TTC549 (cell line): ENCODE data around the gene SIDT2.
A peak's percentile ranks its signal among the peaks of the same experiment; 100 is the strongest.
"Not testable (repeated sequence)": the region's sequence is repeated elsewhere in the genome, so short reads cannot be mapped to it uniquely, and the experiment has no call there.

Experiments used
- FAIRE-seq: peaks from 2 replicates; lab custom pipeline; 2012; peaks lifted over from hg19 to GRCh38; lab: Jason Lieb, UNC

SIDT2 gene

DNA sequence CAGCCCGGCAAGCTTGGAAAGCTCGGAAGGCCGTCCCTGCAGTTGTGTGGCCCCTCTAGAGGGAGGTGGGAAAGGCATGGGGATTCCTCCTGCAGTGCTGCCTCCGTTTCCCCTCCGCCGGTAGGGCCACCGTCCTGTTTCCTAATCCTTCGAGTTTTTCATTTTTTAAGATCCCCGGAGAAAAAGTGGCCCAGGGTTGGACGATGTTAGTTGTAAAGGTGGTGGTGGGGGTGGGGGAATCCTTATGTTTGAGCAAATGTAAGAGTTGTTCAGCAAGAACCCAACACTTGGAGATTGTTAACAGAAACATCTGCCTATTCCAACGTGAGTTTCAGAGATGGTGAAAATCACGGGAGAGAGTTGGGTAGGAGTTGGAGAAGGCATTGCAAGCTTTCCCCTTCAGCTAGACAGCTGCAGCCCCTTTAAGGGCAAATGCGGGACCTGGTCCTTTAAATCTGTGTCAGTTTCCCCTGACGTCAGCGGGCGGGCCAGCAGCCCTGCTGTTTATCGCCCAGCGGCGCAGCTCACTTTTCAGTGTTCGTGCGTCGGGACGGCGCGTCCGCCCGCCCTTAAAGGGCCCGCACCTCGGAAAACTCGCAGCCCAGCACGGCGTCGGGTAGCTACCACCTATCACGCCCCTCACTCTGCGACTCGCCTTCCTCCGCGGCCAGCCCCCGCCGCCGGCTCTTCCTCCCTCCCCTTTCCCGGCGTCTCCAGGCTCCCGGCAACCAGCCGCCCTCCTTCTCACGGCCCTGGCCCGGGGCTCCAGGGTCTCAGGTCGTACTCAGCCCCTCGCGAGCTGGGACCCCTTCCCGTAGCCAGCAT lies at the start of gene SIDT2:
Gene SIDT2, plus strand, starts transcription at position 534 of the 825 bp plus-strand sequence. CDS start 521 bp downstream, outside the sequence.
- FAIRE-seq, result peak; percentile 92

DNA sequence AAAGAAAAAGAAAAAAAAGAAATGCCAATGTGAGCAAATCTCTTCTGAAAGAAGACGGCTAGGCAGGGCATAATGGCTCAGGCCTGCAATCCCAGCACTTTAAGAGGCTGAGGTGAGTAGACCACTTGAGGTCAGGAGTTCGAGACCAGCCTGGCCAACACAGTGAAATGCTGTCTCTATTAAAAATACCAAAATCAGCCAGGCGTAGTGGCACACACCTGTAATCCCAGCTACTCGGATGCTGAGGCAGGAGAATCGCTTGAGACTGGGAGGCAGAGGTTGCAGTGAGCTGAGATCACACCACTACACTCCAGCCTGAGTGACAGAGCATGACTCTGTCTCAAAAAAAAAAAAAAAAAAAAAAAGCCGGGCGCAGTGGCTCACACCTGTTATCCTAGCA lies 48.1 kb upstream of the SIDT2 start:
- FAIRE-seq, result not testable (repeated sequence)

DNA sequence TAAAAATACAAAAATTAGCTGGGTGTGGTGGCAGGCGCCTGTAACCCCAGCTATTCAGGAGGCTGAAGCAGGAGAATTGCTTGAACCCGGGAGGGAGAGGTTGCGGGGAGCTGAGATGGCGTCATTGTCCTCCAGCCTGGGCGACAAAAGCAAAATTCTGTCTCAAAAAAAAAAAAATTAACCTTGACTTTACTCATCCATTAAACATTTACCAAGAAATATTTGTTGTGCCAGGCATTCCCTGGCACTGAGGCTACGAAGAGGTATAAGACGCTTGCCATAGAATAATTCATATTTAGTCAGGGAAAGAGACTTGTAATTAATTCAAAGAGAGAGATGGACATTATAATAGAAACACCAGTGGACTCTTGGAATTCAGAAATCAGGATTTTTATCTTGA lies 47.7 kb upstream of the SIDT2 start:
- no peak for FAIRE-seq

GRCh38 chr11:117134431-117134830 lies 44.1 kb upstream of the SIDT2 start:
- FAIRE-seq, result no peak

DNA sequence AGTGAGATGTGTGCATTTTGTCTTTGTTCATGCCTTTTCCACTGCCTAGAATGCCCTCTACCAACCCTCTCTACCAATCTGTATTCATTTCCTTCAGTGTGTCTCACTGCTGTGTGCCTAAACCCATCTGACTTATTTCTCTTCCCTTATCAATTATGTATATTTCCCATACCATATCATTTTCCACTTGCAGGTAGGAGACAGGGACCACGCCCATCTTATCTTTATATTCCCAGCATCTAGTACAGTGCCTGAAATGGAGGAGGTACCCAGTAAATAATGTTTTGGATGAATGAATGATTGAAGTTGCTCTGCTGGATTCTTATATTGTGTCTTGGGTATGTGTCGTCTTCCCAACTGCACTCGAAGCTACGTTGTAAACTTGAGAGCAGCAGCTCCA lies 43.6 kb upstream of the SIDT2 start:
- not testable (repeated sequence) for FAIRE-seq

DNA sequence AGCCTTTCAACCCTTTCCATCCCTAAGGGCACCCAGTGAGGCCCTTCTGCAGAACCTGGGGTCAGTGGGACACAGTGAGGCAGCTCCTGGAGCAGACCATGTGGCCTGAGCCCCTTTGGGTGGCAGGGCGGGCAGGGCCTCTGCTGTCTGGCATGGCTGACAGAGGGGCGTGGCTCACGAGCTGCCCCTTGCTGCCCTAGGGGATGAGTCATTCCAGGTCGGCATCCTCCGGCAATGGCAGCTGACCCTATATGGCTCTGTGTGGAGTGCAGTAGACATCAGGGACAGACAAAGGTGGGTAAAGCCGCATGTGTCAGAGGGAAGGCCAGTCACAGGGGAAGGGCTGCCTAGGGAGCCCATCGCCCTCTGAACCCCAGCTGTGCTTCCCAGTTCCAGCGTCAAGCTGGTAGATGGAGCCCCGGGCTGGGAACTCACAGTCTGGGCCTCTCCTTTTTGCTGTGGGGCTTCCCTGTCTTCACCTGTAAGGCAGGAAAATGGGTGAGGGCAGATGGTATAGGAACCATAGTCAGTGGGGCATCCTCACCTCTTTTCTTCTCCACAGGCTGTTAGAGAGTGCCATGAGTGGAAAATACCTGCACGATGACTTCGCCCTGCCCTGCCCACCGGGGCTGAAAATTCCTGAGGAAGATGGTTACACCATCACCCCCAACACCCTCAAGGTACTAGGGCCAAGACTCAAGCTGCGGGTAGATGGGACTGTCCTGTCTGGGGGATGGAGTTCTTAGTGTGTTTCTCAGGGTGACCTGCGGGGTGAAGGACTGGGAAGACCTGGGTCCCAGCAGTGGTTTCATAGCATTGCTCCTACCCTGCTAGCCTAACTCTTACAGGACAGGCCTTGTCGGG lies 41.1 kb upstream of the SIDT2 start:
- FAIRE-seq, result not testable (repeated sequence)

GRCh38 chr11:117143390-117143789 lies 35.2 kb upstream of the SIDT2 start:
- no peak for FAIRE-seq

- FAIRE-seq, result no peak
Observed at GRCh38 chr11:117143871-117144476, 34.6 kb upstream of the SIDT2 start, which contains the start of gene PAFAH1B2. PAFAH1B2 (plus strand) TSS chr11:117144287; CDS start chr11:117152448, 8,161 bp downstream.

GRCh38 chr11:117144477-117145392 lies 33.8 kb upstream of the SIDT2 start:
- FAIRE-seq, result no peak

DNA sequence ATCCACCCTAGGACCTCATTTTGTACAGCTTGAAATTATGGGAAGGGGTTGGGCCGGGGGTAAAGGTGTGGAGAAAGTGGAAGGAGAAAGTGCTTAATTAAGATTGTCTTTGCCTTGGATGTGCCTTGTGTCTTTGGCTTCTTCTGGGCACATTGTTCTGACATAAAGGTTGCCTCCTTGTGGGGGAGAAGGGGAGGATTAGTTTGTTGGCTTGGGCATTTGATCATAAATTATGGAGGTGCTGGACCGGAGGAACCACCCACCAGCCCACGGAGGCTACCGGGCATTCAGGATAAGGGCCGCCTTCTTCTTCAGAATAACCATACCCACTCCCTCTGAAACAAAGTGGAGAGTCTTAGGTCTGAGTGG lies 33.2 kb upstream of the SIDT2 start:
- no peak for FAIRE-seq

DNA sequence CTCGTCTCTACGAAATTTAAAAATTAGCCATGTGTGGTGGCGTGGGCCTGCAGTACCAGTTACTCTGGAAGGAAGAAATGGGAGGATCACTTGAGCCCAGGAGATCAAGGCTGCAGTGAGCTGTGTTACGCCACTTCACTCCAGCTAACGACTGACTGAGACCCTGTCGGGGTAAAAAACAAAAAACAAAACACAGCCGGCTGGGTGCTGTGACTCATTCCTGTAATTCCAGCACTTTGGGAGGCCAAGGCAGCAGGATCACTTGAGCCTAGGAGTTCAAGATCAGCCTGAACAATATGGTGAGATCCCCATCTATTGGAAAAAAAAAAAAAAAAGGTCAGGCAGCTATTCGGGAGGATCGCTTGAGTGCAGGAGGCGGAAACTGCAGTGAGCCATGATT lies 32.0 kb upstream of the SIDT2 start:
- FAIRE-seq, result no peak

- no peak for FAIRE-seq
Observed at GRCh38 chr11:117152066-117152465, 26.5 kb upstream of the SIDT2 start.

DNA sequence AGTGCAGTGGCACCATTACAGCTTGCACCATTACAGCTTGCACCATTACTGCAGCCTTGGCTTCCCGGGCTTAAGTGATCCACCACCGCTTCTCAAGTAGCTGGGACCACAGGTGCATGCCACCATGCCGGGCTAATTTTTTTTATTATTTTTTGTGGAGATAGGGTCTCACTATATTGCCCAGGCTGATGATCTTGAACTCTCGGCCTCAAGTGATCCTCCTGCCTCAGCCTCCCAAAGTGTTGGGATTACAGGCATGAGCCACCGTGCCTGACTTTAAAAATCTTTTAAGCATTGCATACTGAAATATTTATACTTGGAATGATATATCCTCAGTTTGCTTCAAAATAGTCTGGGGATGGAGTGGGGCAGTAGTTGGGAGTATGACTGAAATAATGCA lies 24.1 kb upstream of the SIDT2 start:
- FAIRE-seq, result no peak

DNA sequence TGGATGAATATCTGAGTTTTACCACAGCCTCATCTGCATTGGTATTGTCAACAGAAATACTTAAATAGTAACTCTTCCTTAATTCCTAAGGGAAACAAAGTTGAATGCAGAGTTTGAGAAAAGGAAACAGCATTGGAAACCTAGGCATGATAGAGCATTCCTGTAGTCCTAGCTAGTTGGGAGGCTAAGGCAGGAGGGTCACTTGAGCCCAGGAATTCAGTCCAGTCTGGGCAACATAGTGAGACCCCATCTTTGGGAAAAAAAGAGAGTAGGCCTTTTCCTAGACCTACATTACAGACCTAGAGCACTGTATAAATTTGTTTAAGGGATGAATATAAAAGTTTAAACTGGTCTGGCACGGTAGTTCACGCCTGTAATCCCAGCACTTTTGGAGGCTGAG lies 21.0 kb upstream of the SIDT2 start:
- no peak for FAIRE-seq

GRCh38 chr11:117159892-117160291 lies 18.7 kb upstream of the SIDT2 start:
- no peak for FAIRE-seq

DNA sequence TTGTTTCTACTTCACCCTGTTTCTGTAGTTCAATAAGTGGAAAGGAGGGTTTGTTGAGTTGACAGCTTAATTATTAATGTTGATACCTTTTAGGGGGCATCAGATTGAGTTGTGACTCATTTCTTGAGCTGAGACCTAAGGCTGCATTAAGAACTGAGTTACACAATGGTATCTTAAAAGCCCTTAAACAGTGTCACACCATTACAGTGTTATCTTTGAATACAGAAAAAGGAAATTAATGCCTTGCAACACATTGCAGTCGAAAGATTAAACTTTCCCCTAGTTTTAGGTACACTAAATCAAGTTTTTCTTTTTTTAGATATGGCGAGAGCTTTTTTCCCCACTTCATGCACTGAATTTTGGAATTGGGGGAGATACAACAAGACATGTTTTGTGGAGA lies 17.7 kb upstream of the SIDT2 start:
- no peak for FAIRE-seq

DNA sequence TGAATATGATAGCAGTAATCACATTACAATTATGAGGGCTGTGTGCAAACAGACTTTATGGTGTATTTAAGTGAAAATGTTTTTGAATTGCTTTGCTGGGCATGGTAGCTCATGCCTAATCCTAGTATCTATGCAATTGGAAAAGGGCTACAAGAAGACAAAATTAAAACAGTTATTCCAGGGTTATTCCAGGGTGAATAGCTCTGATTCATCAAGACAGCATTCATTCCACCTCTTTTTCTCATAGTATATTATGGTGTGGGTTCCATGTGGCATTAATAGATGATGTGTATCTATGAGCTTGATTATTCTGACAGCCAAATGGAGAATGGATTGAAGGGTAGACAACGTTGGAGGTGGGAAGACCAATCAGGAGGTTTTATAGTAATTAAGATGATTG lies 12.1 kb upstream of the SIDT2 start:
- no peak for FAIRE-seq

DNA sequence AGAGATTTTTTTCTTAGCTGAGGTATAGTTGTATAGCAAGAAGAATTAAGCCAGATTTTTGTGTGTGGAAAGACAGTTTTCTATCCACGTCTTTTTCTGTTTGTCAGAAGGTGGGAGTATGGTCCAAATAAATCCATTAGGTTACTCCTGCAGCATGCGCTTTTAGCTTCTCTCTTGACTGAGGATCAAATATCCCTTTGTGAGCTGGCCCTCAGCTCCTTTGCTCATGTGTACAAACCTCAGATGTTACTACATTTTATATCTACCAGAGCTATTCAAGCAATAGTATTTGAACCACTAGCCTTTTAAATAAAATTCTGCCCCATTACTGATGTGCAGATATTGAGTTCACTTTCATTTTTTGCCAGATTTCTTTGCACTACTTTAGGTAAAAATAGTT lies 8.8 kb upstream of the SIDT2 start:
- FAIRE-seq, result no peak

GRCh38 chr11:117170210-117170609 lies 8.3 kb upstream of the SIDT2 start:
- FAIRE-seq, result no peak

DNA sequence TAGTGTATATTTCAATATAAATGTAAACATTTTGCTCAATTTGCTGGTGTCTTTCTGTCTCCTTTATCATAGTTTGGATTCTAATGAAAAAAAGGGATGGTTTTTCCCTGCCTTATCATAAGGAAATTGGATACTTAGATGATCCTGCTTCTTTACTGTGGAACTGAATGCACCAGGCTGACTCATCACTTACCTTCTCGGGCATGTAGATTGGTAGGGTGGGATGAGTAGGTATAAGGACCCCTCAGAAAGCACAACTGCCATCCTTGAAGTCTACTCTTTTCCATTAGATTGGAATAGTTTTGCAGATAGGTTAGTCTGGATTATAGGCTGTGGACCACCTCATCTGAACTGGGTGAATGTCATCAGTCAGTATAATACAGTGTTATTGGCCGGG lies 7.5 kb upstream of the SIDT2 start:
- no peak for FAIRE-seq

- no peak for FAIRE-seq
Observed at GRCh38 chr11:117171404-117172061, 7.0 kb upstream of the SIDT2 start.
